Progenitor cell of endocrine pancreas (in vitro differentiated cells): ENCODE data around the gene TBK1. TPM values are rescaled to one million over a fixed set of nuclear protein-coding genes. Genes with fewer than 3 reads are reported as not detected.

ENCODE experiments used
- DNase-seq: peaks from one replicate; pipeline ENCODE4 v3.0.0; 2021; ENCODE audit warnings: low spot score; ENCODE audit not compliant: unreplicated experiment
- H3K27ac Mint-ChIP-seq: 2 replicates; pipeline ENCODE4 v1.8.0; 2021; ENCODE audit warnings: mild to moderate bottlenecking, moderate library complexity, mixed read lengths
- H3K27me3 Mint-ChIP-seq: 2 replicates; pipeline ENCODE4 v1.8.0; 2021; ENCODE audit warnings: mixed read lengths
- H3K36me3 Mint-ChIP-seq: 2 replicates; pipeline ENCODE4 v1.8.0; 2022; ENCODE audit warnings: mixed read lengths; ENCODE audit not compliant: insufficient read depth
- H3K4me1 Mint-ChIP-seq: 2 replicates; pipeline ENCODE4 v1.8.0; 2021; ENCODE audit warnings: low read depth, mixed read lengths
- H3K4me3 Mint-ChIP-seq: 2 replicates; pipeline ENCODE4 v1.8.0; 2021; ENCODE audit warnings: low read depth, mild to moderate bottlenecking, moderate library complexity, mixed read lengths
- H3K9me3 Mint-ChIP-seq: 2 replicates; pipeline ENCODE4 v1.8.0; 2021; ENCODE audit warnings: low read depth, mixed read lengths
- total RNA-seq: library from RNA; stranded (reverse); gene quantifications from 2 replicates; pipeline ENCODE4 v1.2.1, GENCODE V29; 2021
- TF ChIP-seq, protein P1 (sequence below): fragments of 200-600 bp; sonication (generic); IDR thresholded peaks from one replicate; pipeline ENCODE4 v1.5.0; 2021; ENCODE audit warnings: antibody characterized with exemption, mild to moderate bottlenecking; ENCODE audit not compliant: unreplicated experiment

Gene TBK1
- total RNA-seq, 1 donor from 2014 or later: 20.4 TPM

DNA sequence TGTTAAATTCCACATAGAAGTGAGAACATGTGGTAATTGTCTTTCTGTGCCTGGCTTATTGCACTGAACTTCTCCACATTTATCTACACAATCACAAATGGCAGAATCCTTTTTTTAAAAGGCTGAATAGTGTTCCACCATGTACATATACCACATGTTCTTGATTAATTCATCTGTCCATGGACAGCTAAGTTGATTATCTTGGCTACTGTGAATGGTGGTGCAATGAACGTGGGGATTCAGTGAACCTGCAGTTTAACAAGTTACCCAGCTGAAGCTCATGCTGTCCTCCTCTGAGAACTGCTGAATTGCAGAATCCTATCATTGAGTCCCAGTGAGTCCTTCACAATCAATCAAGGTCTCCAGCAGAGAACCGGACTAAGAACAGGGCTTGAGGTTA, 74.9 kb downstream of the TBK1 start:
- Mint-ChIP-seq H3K36me3 (no peaks in the 10 kb centered on the region), H3K27ac (no peak overlapping the region), H3K4me1 (peaks cover 2% of the 10 kb centered on the region), H3K9me3 (no peaks in the 10 kb centered on the region), H3K4me3 (no peak overlapping the region), H3K27me3 (no peaks in the 10 kb centered on the region)
- DNase-seq: no peak
- TF ChIP-seq, protein P1, sequence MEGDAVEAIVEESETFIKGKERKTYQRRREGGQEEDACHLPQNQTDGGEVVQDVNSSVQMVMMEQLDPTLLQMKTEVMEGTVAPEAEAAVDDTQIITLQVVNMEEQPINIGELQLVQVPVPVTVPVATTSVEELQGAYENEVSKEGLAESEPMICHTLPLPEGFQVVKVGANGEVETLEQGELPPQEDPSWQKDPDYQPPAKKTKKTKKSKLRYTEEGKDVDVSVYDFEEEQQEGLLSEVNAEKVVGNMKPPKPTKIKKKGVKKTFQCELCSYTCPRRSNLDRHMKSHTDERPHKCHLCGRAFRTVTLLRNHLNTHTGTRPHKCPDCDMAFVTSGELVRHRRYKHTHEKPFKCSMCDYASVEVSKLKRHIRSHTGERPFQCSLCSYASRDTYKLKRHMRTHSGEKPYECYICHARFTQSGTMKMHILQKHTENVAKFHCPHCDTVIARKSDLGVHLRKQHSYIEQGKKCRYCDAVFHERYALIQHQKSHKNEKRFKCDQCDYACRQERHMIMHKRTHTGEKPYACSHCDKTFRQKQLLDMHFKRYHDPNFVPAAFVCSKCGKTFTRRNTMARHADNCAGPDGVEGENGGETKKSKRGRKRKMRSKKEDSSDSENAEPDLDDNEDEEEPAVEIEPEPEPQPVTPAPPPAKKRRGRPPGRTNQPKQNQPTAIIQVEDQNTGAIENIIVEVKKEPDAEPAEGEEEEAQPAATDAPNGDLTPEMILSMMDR: no peak

DNA sequence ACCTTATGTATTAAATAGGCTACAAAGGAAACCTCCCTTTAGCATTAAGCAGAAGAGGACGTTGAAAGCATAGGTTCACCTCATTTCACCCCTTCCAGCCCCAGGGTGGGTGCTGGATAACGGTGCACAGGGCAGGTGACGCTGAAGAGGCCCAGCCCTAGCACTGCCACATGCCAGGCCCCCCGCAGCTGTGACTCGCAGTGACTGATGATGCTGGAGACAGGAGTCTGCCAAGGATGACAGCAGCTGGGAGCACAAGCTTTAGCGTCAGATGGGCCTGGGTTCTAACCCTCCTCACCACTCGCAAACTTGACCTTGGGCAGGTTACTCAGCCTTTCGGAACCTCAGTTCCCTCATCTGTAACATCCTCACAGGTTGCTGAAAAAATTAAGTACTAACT, 76.7 kb downstream of the TBK1 start:
- Mint-ChIP-seq H3K27ac (no peak overlapping the region), H3K36me3 (no peaks in the 10 kb centered on the region), H3K9me3 (no peaks in the 10 kb centered on the region), H3K4me1 (peaks cover 2% of the 10 kb centered on the region), H3K27me3 (no peaks in the 10 kb centered on the region), H3K4me3 (no peak overlapping the region)
- DNase-seq: no peak
- TF ChIP-seq, protein P1: no peak

DNA sequence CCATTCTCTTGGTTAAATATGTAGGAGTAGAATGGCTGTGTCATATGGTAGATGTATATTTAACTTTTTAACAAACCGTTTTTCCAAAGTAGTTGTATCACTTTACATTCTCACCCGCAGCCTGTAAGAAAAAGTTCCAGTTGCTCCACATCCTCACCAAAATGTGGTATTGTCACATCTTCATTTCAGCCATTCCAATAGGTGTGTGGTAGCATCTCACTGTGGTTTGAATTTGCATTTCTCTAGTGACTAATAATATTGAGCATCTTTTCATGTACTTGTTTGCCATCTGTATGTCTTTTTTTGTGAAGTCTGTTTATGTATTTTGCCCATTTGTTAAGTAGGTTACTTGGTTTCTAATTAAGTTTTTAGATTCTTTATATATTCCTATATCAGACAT, 78.6 kb downstream of the TBK1 start:
- Mint-ChIP-seq H3K4me1 (peaks cover 2% of the 10 kb centered on the region), H3K9me3 (no peaks in the 10 kb centered on the region), H3K4me3 (no peak overlapping the region), H3K27me3 (peaks cover 3% of the 10 kb centered on the region), H3K36me3 (no peaks in the 10 kb centered on the region), H3K27ac (no peak overlapping the region)
- TF ChIP-seq, protein P1: no peak
- no peak for DNase-seq

DNA sequence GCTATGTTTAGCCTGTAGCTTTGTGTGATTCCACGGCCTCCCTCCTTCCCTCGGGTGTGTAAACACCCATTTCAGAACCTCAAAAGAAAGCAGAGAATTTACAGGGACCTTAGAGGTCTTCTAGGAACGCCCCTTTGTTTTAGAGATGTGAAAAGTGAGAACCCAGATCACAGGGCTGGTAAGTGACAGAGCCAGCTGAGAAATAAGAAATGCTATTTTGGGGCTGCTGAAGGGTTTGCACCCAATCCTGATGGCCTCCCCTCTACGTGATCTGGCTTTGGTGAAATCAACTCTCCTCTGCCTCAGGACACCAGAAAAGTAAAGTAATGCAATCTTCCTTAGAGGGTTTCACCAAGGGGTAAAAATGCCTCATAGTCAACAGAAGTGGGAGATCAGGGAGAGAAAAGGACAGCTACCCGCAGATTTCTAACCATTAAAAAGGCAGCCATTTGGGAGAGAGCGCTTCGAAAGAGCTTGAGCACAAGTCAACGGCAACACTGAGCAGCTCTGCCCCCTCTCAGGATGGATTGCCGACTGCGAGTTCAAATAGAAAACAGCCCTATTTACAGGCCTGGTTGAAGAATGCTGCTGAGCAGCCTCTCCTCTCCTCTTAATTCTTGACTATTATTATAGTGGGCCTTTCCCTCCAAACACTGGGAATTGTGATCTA, 79.9 kb downstream of the TBK1 start:
- Mint-ChIP-seq H3K27me3 (peaks cover 3% of the 10 kb centered on the region), H3K4me1 (peaks cover 2% of the 10 kb centered on the region), H3K27ac (peak overlapping the region; percentile 9), H3K36me3 (no peaks in the 10 kb centered on the region), H3K9me3 (no peaks in the 10 kb centered on the region), H3K4me3 (no peak overlapping the region)
- no peak for DNase-seq
- TF ChIP-seq, protein P1: no peak

DNA sequence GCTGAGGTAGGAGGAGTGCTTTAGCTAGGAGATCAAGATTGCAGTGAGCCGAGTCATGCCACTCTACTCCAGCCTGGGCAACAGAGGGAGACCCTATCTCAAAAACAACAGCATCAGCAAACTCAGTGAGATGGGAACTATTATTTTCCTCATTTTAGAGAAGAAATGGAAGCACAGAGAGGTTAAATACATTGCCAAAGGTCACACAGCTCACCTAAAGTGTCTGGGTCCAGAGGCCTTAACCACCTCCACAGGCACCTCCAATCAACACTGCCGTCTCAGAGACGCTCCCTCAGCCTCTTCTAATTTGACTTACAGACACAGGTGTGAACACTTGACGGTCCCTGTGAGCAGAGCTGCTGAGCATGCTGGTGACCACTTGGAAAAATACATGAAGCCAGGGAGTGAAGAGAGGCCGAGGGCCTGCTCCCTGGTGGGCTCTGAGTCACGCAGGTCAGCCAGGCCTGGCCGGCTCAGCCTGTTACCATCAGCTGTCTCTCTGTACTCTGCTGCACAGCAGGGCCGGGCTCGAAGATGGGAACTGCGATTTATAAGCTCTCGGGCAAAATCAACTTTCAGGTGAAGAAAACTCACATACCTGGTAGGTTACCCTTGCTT, 80.9 kb downstream of the TBK1 start:
- H3K4me1 Mint-ChIP-seq: peaks cover 2% of the 10 kb centered on the region
- TF ChIP-seq, protein P1: no peak
- H3K27me3 Mint-ChIP-seq: peaks cover 5% of the 10 kb centered on the region
- no peaks in the 10 kb centered on the region for H3K9me3 Mint-ChIP-seq
- no peak overlapping the region for H3K27ac Mint-ChIP-seq
- no peak for DNase-seq
- H3K4me3 Mint-ChIP-seq: no peak overlapping the region
- no peaks in the 10 kb centered on the region for H3K36me3 Mint-ChIP-seq
